OCI-M2 (cell line): Measurements from ENCODE around the gene DLX1.
"Not testable (repeated sequence)": the region's sequence is repeated elsewhere in the genome, so short reads cannot be mapped to it uniquely, and the experiment has no call there.

Source experiments
- DNase-seq: peaks from one replicate; lab custom pipeline; 2025; ENCODE audit not compliant: unreplicated experiment; lab: John Stamatoyannopoulos, UW

The DLX1 gene

GRCh38 chr2:172109256-172109987 lies 24.1 kb downstream of the DLX1 start:
- DNase-seq, result no peak

GRCh38 chr2:172109988-172110811 lies 24.9 kb downstream of the DLX1 start:
- no peak for DNase-seq

GRCh38 chr2:172113617-172114016 lies 28.3 kb downstream of the DLX1 start:
- DNase-seq, result no peak

- not testable (repeated sequence) for DNase-seq
These were observed 28.9 kb downstream of the DLX1 start for GRCh38 chr2:172114176-172114575.

- no peak for DNase-seq
These were observed 29.3 kb downstream of the DLX1 start for GRCh38 chr2:172114579-172114978.

GRCh38 chr2:172116107-172116506 lies 30.8 kb downstream of the DLX1 start:
- DNase-seq, result no peak

GRCh38 chr2:172119089-172119488 lies 33.8 kb downstream of the DLX1 start:
- DNase-seq, result no peak

- DNase-seq, result no peak
These were observed 34.8 kb downstream of the DLX1 start for GRCh38 chr2:172120118-172120517.

GRCh38 chr2:172128484-172128883 lies 43.2 kb downstream of the DLX1 start:
- no peak for DNase-seq

GRCh38 chr2:172129404-172129803 lies 44.1 kb downstream of the DLX1 start:
- no peak for DNase-seq

- DNase-seq, result no peak
These were observed 46.6 kb downstream of the DLX1 start for GRCh38 chr2:172131713-172132555.

- no peak for DNase-seq
These were observed 49.0 kb downstream of the DLX1 start for GRCh38 chr2:172134270-172134669.

GRCh38 chr2:172135446-172135845 lies 50.1 kb downstream of the DLX1 start:
- DNase-seq, result no peak

GRCh38 chr2:172137109-172137508 lies 51.8 kb downstream of the DLX1 start:
- DNase-seq, result no peak

GRCh38 chr2:172137943-172138342 lies 52.6 kb downstream of the DLX1 start:
- no peak for DNase-seq

GRCh38 chr2:172138727-172139126 lies 53.4 kb downstream of the DLX1 start:
- not testable (repeated sequence) for DNase-seq
